ENCODE measurements around the gene ANKRD9.
A peak's percentile ranks its signal among the peaks of the same experiment; 100 is the strongest.

ANKRD9 gene

DNA sequence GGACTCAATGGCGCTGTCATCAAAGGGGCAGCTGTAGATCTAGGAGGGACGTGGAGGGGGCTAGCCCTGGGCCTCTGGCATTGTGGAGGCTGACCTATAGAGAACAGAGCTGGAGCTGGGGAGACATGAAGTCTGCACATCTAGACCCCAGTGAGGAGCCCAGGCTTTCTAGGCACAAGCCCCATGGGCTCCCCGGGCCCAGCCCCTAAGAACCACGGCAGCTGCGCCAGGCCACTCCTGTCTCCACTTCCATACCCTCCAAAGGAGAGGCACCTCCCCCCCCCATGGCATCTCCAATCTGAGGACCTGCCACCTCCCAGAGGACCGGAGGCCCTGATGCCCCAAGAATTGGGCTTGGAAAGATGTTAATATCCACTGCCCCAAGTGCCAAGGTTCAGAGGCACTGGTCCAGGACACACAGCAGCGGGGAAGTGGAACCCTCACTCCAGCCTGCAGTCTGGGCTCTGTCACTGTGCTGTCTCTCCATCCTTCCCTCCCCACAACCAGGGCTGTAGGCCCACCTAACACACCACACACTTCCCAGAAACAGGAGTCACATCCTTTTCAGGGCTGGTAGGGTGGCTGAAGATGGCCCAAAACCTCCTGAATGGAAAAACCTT, 4.5 kb downstream of the ANKRD9 start:
- no peak overlapping the region for H3K9ac ChIP-seq (ENCODE audit: low read depth, low read length, poor library complexity)
- no peak overlapping the region for H2BK15ac ChIP-seq (ENCODE audit: low read length)
- no peak overlapping the region for H3K27ac ChIP-seq (replicated peaks; ENCODE audit: low read length)
- H2BK120ac ChIP-seq (ENCODE audit: low read depth, low read length), result no peak overlapping the region
- no peak overlapping the region for H3K4ac ChIP-seq (ENCODE audit: low read length)
- no CpG with 5 or more reads among the region's 7 CpGs for WGBS, 2 donors (ENCODE audit: extremely low coverage in 2 of 2, insufficient read length in 2 of 2, insufficient replicate concordance in 1 of 2)
- no peak overlapping the region for H3K4me3 ChIP-seq (ENCODE audit: low read length in 2 of 2)
- peak overlapping the region; percentile 21 for H3K14ac ChIP-seq (ENCODE audit: low read length)
- no peak overlapping the region for H4K8ac ChIP-seq (ENCODE audit: low read depth, low read length)
- peaks cover 11% of the 10 kb centered on the region for H3K79me1 ChIP-seq (ENCODE audit: low read depth, low read length)
- no peaks in the 10 kb centered on the region for H3K27me3 ChIP-seq (ENCODE audit: control insufficient read depth in 3 of 3, insufficient read depth in 3 of 3, low read depth in 1 of 3, low read length in 3 of 3)
- H2BK12ac ChIP-seq (ENCODE audit: low read length), result no peak overlapping the region
- no peaks in the 10 kb centered on the region for H3K9me3 ChIP-seq (replicated peaks in 1 of 2; ENCODE audit: control insufficient read depth in 2 of 2, insufficient read depth in 1 of 2, low read depth in 1 of 2, low read length in 2 of 2)
- no peak overlapping the region for H3K18ac ChIP-seq (ENCODE audit: low read length)
- peaks cover 21 to 29% of the 10 kb centered on the region in 2 donors for H3K36me3 ChIP-seq (replicated peaks in 1 of 2; ENCODE audit: control insufficient read depth in 2 of 2, insufficient read depth in 2 of 2, low read length in 2 of 2)
- no peak overlapping the region for H4K91ac ChIP-seq (ENCODE audit: low read depth, low read length, poor library complexity)
- H3K23ac ChIP-seq (ENCODE audit: low read depth, low read length, poor library complexity), result peak overlapping the region; percentile 43
- no peak for DNase-seq (ENCODE audit: low spot score)
- H2AFZ ChIP-seq (ENCODE audit: low read length), result no peak overlapping the region
- no peak overlapping the region for H3K4me2 ChIP-seq (ENCODE audit: insufficient read depth, low read length, poor library complexity, severe bottlenecking)
- H2BK5ac ChIP-seq (ENCODE audit: low read length), result peak overlapping the region; percentile 39
- no peak overlapping the region for H2AK5ac ChIP-seq (ENCODE audit: low read depth, low read length)
- H3K4me1 ChIP-seq (ENCODE audit: control insufficient read depth in 2 of 2, insufficient read depth in 1 of 2, low read depth in 1 of 2, low read length in 2 of 2), result peaks cover under 1 to 5% of the 10 kb centered on the region in 2 donors

DNA sequence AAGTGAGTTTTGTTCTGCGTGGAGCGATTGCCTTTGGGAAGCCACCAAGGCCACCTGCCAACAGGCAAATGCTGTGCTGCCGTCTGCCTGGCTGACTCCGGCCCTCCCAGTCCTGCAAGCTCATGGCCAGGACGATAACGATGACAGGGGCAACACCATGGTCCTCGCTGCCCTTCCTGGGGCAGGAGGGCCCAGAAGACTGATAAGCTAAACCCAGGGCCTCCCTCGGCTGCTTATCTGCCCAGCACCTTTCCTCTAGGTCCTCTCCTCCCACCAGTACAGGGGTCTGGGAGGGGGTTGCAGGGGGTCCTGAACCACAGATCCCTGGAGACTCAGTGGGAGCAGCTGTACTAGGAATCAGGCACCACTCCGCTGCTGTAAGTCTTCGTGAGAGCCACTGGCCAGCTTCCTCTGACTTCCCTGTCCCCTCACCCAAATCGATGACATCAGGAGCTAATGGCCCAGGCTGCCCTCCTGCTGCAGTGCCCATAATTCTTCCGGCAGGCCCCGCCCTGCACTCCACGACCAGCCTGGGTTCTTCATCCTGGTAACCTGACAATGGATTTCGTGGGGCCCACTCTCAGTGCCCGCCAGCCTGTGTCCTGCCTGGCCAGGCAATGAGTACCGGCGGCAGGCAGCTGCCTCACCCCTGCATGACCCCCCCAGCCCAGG, 5.1 kb downstream of the ANKRD9 start:
- no CpG with 5 or more reads among the region's 18 CpGs for WGBS, 2 donors (ENCODE audit: extremely low coverage in 2 of 2, insufficient read length in 2 of 2, insufficient replicate concordance in 1 of 2)
- peak overlapping the region; percentile 39 for H2BK5ac ChIP-seq (ENCODE audit: low read length)
- H3K79me1 ChIP-seq (ENCODE audit: low read depth, low read length), result peaks cover 11% of the 10 kb centered on the region
- H3K4me2 ChIP-seq (ENCODE audit: insufficient read depth, low read length, poor library complexity, severe bottlenecking), result no peak overlapping the region
- H2BK120ac ChIP-seq (ENCODE audit: low read depth, low read length), result no peak overlapping the region
- no peak overlapping the region for H4K8ac ChIP-seq (ENCODE audit: low read depth, low read length)
- H4K91ac ChIP-seq (ENCODE audit: low read depth, low read length, poor library complexity), result no peak overlapping the region
- no peak overlapping the region for H3K27ac ChIP-seq (replicated peaks; ENCODE audit: low read length)
- H3K9me3 ChIP-seq (replicated peaks in 1 of 2; ENCODE audit: control insufficient read depth in 2 of 2, insufficient read depth in 1 of 2, low read depth in 1 of 2, low read length in 2 of 2), result no peaks in the 10 kb centered on the region
- H3K27me3 ChIP-seq (ENCODE audit: control insufficient read depth in 3 of 3, insufficient read depth in 3 of 3, low read depth in 1 of 3, low read length in 3 of 3), result no peaks in the 10 kb centered on the region
- no peak overlapping the region for H2BK12ac ChIP-seq (ENCODE audit: low read length)
- no peak overlapping the region for H2BK15ac ChIP-seq (ENCODE audit: low read length)
- H3K14ac ChIP-seq (ENCODE audit: low read length), result peak overlapping the region; percentile 21
- H3K4me1 ChIP-seq (ENCODE audit: control insufficient read depth in 2 of 2, insufficient read depth in 1 of 2, low read depth in 1 of 2, low read length in 2 of 2), result peaks cover 0 to 5% of the 10 kb centered on the region in 2 donors
- peak overlapping the region; percentile 21 for H2AK5ac ChIP-seq (ENCODE audit: low read depth, low read length)
- H3K4ac ChIP-seq (ENCODE audit: low read length), result no peak overlapping the region
- DNase-seq (ENCODE audit: low spot score), result no peak
- peak overlapping the region; percentile 57 for H3K18ac ChIP-seq (ENCODE audit: low read length)
- no peak overlapping the region for H3K4me3 ChIP-seq (ENCODE audit: low read length in 2 of 2)
- peak overlapping the region; percentile 43 for H3K23ac ChIP-seq (ENCODE audit: low read depth, low read length, poor library complexity)
- H3K9ac ChIP-seq (ENCODE audit: low read depth, low read length, poor library complexity), result no peak overlapping the region
- peaks cover 21 to 31% of the 10 kb centered on the region in 2 donors for H3K36me3 ChIP-seq (replicated peaks in 1 of 2; ENCODE audit: control insufficient read depth in 2 of 2, insufficient read depth in 2 of 2, low read length in 2 of 2)
- no peak overlapping the region for H2AFZ ChIP-seq (ENCODE audit: low read length)

DNA sequence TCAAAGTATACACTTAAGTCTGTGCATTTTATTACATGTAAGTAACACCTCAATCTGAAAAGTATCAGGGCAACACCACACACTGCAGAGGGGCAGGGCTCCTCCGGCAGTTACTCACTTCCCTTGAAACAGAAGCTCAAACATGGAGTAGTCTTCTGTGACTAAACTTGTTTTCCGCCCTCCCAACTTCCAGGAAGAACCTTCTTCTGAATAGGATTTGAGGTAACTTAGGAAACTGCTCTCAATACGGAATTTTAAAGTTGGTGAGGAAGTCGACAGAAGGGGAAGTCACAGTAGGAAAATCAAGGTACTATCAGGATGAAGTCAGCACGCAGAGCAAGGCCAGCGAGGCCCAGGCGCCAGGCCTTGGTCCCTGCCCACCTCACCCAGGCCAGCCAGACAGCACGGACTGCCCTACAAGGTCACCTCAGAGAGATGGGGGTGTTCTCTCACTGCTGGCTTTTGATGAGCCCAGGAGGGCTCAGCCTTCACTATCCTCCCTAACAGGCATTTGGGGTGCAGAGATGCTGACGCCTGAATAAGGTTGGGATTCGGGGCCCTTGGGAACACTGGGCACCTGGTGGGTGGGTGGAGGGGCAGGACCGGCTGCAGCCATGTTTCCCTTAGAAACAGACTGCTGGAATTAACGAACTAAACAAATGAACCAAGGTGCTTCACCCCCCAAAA, 5.8 kb downstream of the ANKRD9 start:
- H3K9me3 ChIP-seq (replicated peaks in 1 of 2; ENCODE audit: control insufficient read depth in 2 of 2, insufficient read depth in 1 of 2, low read depth in 1 of 2, low read length in 2 of 2), result no peaks in the 10 kb centered on the region
- no peak overlapping the region for H2BK15ac ChIP-seq (ENCODE audit: low read length)
- DNase-seq (ENCODE audit: low spot score), result no peak
- H3K18ac ChIP-seq (ENCODE audit: low read length), result no peak overlapping the region
- H3K4me3 ChIP-seq (ENCODE audit: low read length in 2 of 2), result no peak overlapping the region
- H2BK5ac ChIP-seq (ENCODE audit: low read length), result no peak overlapping the region
- no peak overlapping the region for H2BK120ac ChIP-seq (ENCODE audit: low read depth, low read length)
- H3K4ac ChIP-seq (ENCODE audit: low read length), result no peak overlapping the region
- peak overlapping the region; percentile 34 for H3K23ac ChIP-seq (ENCODE audit: low read depth, low read length, poor library complexity)
- no peak overlapping the region for H3K27ac ChIP-seq (replicated peaks; ENCODE audit: low read length)
- H3K27me3 ChIP-seq (ENCODE audit: control insufficient read depth in 3 of 3, insufficient read depth in 3 of 3, low read depth in 1 of 3, low read length in 3 of 3), result no peaks in the 10 kb centered on the region
- H3K4me1 ChIP-seq (ENCODE audit: control insufficient read depth in 2 of 2, insufficient read depth in 1 of 2, low read depth in 1 of 2, low read length in 2 of 2), result peaks cover 0 to 4% of the 10 kb centered on the region in 2 donors
- no peak overlapping the region for H3K9ac ChIP-seq (ENCODE audit: low read depth, low read length, poor library complexity)
- no CpG with 5 or more reads among the region's 12 CpGs for WGBS, 2 donors (ENCODE audit: extremely low coverage in 2 of 2, insufficient read length in 2 of 2, insufficient replicate concordance in 1 of 2)
- peaks cover 24 to 38% of the 10 kb centered on the region in 2 donors for H3K36me3 ChIP-seq (replicated peaks in 1 of 2; ENCODE audit: control insufficient read depth in 2 of 2, insufficient read depth in 2 of 2, low read length in 2 of 2)
- no peak overlapping the region for H2AFZ ChIP-seq (ENCODE audit: low read length)
- H4K8ac ChIP-seq (ENCODE audit: low read depth, low read length), result no peak overlapping the region
- H2AK5ac ChIP-seq (ENCODE audit: low read depth, low read length), result no peak overlapping the region
- H3K79me1 ChIP-seq (ENCODE audit: low read depth, low read length), result peaks cover 10% of the 10 kb centered on the region
- H3K4me2 ChIP-seq (ENCODE audit: insufficient read depth, low read length, poor library complexity, severe bottlenecking), result no peak overlapping the region
- H3K14ac ChIP-seq (ENCODE audit: low read length), result no peak overlapping the region
- no peak overlapping the region for H4K91ac ChIP-seq (ENCODE audit: low read depth, low read length, poor library complexity)
- H2BK12ac ChIP-seq (ENCODE audit: low read length), result no peak overlapping the region

DNA sequence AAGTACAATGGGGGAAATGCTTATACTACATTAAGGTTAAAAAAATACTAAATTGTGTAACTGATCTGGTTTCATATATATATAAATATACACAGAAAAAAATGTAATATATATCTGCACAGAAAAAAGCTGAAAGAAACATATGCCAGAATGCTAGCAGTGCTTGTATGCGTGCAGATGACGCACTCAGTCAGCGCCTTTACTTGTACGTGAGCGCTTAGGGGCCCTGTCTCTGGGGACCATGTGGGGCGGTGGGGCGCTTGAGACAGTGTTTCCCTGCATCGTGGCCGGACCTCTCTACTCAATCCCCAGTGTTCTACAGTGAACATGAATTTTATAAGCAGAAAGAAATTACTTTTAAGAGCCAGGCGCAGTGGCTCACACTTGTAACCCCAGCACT, 7.0 kb downstream of the ANKRD9 start:
- Histone ChIP-seq H3K4ac (ENCODE audit: low read length) (no peak overlapping the region), H3K4me3 (ENCODE audit: low read length in 2 of 2) (no peak overlapping the region), H4K8ac (ENCODE audit: low read depth, low read length) (no peak overlapping the region), H3K23ac (ENCODE audit: low read depth, low read length, poor library complexity) (no peak overlapping the region), H2AK5ac (ENCODE audit: low read depth, low read length) (no peak overlapping the region), H3K4me1 (ENCODE audit: control insufficient read depth in 2 of 2, insufficient read depth in 1 of 2, low read depth in 1 of 2, low read length in 2 of 2) (no peaks in the 10 kb centered on the region), H3K9ac (ENCODE audit: low read depth, low read length, poor library complexity) (no peak overlapping the region), H3K27me3 (ENCODE audit: control insufficient read depth in 3 of 3, insufficient read depth in 3 of 3, low read depth in 1 of 3, low read length in 3 of 3) (no peaks in the 10 kb centered on the region), H3K9me3 (replicated peaks in 1 of 2; ENCODE audit: control insufficient read depth in 2 of 2, insufficient read depth in 1 of 2, low read depth in 1 of 2, low read length in 2 of 2) (no peaks in the 10 kb centered on the region), H2BK120ac (ENCODE audit: low read depth, low read length) (no peak overlapping the region), H3K27ac (replicated peaks; ENCODE audit: low read length) (no peak overlapping the region), H3K4me2 (ENCODE audit: insufficient read depth, low read length, poor library complexity, severe bottlenecking) (no peak overlapping the region), H3K18ac (ENCODE audit: low read length) (no peak overlapping the region), H2BK15ac (ENCODE audit: low read length) (no peak overlapping the region), H4K91ac (ENCODE audit: low read depth, low read length, poor library complexity) (no peak overlapping the region), H3K36me3 (replicated peaks in 1 of 2; ENCODE audit: control insufficient read depth in 2 of 2, insufficient read depth in 2 of 2, low read length in 2 of 2) (peaks cover 28 to 45% of the 10 kb centered on the region in 2 donors), H2AFZ (ENCODE audit: low read length) (no peak overlapping the region), H3K79me1 (ENCODE audit: low read depth, low read length) (peaks cover 5% of the 10 kb centered on the region), H2BK5ac (ENCODE audit: low read length) (no peak overlapping the region), H2BK12ac (ENCODE audit: low read length) (no peak overlapping the region), H3K14ac (ENCODE audit: low read length) (no peak overlapping the region)
- DNase-seq (ENCODE audit: low spot score), result no peak
- WGBS, 2 donors (ENCODE audit: extremely low coverage in 2 of 2, insufficient read length in 2 of 2, insufficient replicate concordance in 1 of 2), result no CpG with 5 or more reads among the region's 10 CpGs
